Liver (tissue), 3 donors: ENCODE data around the gene UBAP1L.

ENCODE experiments used
- CTCF ChIP-seq: fragments of 150-350 bp; IDR thresholded peaks from 2 replicates; pipeline ENCODE4 v1.5.1; 2017; ENCODE audit warnings: improper control_type of control experiment, low read depth, low read length; ENCODE audit not compliant: missing input control
- RAD21 ChIP-seq, 2 donors: IDR thresholded peaks; 2 replicates each; pipeline ENCODE4 v1.6.1; 2016; ENCODE audit warnings: antibody characterized with exemption in 2 of 2, mild to moderate bottlenecking in 2 of 2
- REST ChIP-seq: IDR thresholded peaks from 2 replicates; pipeline ENCODE4 v1.6.1; 2016; ENCODE audit warnings: antibody characterized with exemption, mild to moderate bottlenecking
- TAF1 ChIP-seq: conservative IDR thresholded peaks from 2 replicates; pipeline ENCODE4 v1.6.1; 2016; ENCODE audit warnings: antibody characterized with exemption, mild to moderate bottlenecking
- donor health status: healthy.
- donor health status: healthy.

- no peak for TF ChIP-seq TAF1
- TF ChIP-seq REST, result no peak
- TF ChIP-seq RAD21 (IDR thresholded peaks at IDR 0.05), result no peak
- TF ChIP-seq CTCF, result no peak
These were observed 72.1 kb downstream of the UBAP1L start for GRCh38 chr15:65042776-65043327.
